Activated naive CD4-positive, alpha-beta T cell treated with anti-CD3 and anti-CD28 coated beads, Interleukin-2, amount 50 U/mL, for 24 hours (primary cell): Measurements from ENCODE around the gene TRAF2.
"Not testable (repeated sequence)": the region's sequence is repeated elsewhere in the genome, so short reads cannot be mapped to it uniquely, and the experiment has no call there.

ENCODE experiments used
- H3K27ac Mint-ChIP-seq: one replicate; pipeline ENCODE4 v1.8.0; 2021; ENCODE audit warnings: mild to moderate bottlenecking, mixed read lengths
- H3K27me3 Mint-ChIP-seq: one replicate; pipeline ENCODE4 v1.8.0; 2021; ENCODE audit warnings: mixed read lengths
- H3K36me3 Mint-ChIP-seq: one replicate; pipeline ENCODE4 v1.8.0; 2021; ENCODE audit warnings: mixed read lengths
- H3K4me1 Mint-ChIP-seq: one replicate; pipeline ENCODE4 v1.8.0; 2021; ENCODE audit warnings: mixed read lengths
- H3K4me3 Mint-ChIP-seq: one replicate; pipeline ENCODE4 v1.8.0; 2021; ENCODE audit warnings: mild to moderate bottlenecking, mixed read lengths
- H3K9me3 Mint-ChIP-seq: one replicate; pipeline ENCODE4 v1.8.0; 2021; ENCODE audit warnings: mixed read lengths

Gene TRAF2, protein sequence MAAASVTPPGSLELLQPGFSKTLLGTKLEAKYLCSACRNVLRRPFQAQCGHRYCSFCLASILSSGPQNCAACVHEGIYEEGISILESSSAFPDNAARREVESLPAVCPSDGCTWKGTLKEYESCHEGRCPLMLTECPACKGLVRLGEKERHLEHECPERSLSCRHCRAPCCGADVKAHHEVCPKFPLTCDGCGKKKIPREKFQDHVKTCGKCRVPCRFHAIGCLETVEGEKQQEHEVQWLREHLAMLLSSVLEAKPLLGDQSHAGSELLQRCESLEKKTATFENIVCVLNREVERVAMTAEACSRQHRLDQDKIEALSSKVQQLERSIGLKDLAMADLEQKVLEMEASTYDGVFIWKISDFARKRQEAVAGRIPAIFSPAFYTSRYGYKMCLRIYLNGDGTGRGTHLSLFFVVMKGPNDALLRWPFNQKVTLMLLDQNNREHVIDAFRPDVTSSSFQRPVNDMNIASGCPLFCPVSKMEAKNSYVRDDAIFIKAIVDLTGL

DNA sequence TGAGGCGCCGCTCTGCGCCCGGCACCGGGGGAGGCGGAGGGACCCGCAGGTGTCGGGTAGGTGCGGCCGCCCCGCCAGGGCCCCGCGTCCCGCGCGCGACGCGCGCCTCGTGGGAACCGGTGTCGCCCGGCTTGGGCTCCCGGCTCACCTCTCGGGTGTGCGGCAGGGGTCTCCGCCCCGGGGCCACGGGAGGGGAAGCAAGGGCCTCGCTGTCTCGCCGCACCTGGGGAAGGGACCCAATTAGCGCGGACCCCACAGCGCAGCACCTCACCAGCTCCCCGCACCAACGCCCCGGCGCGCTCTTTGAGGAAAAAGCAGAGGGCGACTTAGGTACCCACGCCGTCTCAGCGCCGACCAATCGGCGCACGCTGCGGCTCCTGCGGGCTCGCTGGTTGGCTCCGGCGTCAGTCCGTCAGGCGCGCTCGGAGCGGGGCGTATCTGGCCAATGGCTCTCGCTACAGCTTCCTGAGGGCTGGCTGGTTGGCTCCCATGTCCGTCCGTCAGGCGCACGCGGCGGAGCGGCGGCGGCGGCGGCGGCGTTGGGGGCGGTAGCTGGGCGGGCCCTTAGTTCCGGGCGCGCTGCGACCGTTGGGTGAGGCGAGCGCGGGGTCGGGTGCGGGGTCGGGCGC, at the start of gene TRAF2:
TRAF2 (plus strand) TSS at position 567 of the 629 bp plus-strand sequence. CDS start 12,225 bp downstream, outside the sequence.
- Mint-ChIP-seq H3K4me3 (peak within 1 kb of the TSS; percentile 95), H3K27ac (peak within 1 kb of the TSS; percentile 84)

DNA sequence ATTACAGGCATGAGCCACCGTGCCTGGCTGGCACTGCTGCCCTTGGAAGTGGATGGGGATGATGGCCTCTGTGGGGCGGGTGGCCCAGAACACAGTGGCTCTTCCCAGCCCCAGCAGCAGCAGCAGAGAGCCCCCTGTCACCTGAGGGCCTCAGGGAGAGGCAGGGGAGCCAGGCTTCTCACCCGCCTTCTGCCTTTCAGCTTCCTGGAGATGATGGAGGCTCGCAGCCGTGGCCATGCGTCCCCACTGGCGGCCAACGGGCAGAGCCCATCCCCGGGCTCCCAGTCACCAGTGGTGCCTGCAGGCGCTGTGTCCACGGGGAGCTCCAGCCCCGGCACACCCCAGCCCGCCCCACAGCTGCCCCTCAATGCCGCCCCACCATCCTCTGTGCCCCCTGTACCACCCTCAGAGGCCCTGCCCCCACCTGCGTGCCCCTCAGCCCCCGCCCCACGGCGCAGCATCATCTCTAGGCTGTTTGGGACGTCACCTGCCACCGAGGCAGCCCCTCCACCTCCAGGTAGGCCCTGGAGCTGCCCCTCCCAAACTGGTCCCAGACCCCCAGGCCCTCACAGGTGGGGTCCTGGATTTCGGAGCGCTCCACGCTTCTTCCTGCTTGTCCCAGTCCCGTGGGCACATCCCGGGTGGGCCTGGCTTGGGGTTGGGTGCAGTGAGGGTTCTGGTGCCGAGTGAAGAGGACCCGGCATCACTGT, 49.0 kb upstream of the TRAF2 start:
- H3K4me3 Mint-ChIP-seq: no peak overlapping the region
- H3K27ac Mint-ChIP-seq: no peak overlapping the region
- no peaks in the 10 kb centered on the region for H3K9me3 Mint-ChIP-seq
- no peaks in the 10 kb centered on the region for H3K27me3 Mint-ChIP-seq
- H3K36me3 Mint-ChIP-seq: peaks cover 5% of the 10 kb centered on the region
- H3K4me1 Mint-ChIP-seq: peaks cover 6% of the 10 kb centered on the region

More for the DNA sequence above, at the start of gene TRAF2:
- H3K4me1 Mint-ChIP-seq: peaks cover 35% of the 10 kb centered on the region
- H3K36me3 Mint-ChIP-seq: no peaks in the 10 kb centered on the region
- no peaks in the 10 kb centered on the region for H3K9me3 Mint-ChIP-seq
- H3K27me3 Mint-ChIP-seq: no peaks in the 10 kb centered on the region

DNA sequence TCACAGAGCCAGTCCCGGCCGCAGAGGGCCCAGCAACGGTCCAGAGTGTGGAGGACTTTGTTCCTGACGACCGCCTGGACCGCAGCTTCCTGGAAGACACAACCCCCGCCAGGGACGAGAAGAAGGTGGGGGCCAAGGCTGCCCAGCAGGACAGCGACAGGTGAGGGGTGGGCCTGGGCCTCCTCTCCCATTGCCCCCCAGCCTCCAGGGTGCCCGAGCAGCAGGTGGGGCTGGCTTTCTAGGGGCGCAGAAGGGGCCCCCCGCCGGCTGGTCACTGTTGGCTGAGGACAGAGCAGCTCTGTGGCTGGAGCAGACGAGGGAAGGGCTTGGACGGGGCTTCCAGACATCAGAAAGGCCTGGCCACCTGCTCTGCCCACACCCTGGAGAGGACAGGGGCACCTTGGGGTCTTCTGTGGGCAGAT, 48.4 kb upstream of the TRAF2 start:
- H3K4me1 Mint-ChIP-seq, H3K27me3 Mint-ChIP-seq, H3K27ac Mint-ChIP-seq, H3K9me3 Mint-ChIP-seq, H3K4me3 Mint-ChIP-seq, H3K36me3 Mint-ChIP-seq: not testable (repeated sequence)

DNA sequence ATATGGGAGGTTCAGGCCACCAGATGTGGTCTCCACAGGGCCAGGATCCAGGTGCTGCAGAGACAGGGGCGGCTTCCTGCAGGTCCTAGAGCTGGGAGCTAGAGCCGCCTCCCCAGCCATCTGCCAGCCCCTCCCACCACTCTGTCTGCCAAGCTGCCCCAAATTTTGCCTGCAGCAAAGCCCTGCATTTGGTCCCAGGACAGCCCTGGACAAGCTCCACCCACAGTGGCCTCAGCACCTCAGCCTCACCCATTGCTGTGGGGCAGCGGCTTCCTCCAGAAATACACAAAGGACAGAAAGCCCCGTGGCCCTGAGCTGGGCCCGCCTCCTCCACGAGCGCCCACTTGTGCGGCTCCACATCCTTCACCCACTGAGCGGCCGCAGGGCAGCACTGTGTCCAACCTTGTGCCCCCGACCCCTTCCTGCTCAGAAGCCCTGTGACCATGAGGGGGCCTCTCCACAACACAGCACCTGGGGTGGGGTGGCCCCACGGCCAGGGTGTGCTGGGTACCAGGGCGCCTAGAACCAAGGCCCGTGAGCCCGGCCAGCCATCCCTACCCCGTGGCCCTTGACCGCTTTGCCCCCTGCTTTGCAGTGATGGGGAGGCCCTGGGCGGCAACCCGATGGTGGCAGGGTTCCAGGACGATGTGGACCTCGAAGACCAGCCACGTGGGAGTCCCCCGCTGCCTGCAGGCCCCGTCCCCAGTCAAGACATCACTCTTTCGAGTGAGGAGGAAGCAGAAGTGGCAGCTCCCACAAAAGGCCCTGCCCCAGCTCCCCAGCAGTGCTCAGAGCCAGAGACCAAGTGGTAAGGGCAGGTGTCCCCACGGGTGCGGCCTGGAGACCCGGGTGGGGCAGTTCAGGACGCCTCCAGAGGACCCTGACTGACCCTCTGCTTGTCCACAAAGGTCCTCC, 47.7 kb upstream of the TRAF2 start:
- no peaks in the 10 kb centered on the region for H3K27me3 Mint-ChIP-seq
- peaks cover 8% of the 10 kb centered on the region for H3K4me1 Mint-ChIP-seq
- H3K36me3 Mint-ChIP-seq: peaks cover 5% of the 10 kb centered on the region
- no peak overlapping the region for H3K4me3 Mint-ChIP-seq
- no peak overlapping the region for H3K27ac Mint-ChIP-seq
- no peaks in the 10 kb centered on the region for H3K9me3 Mint-ChIP-seq

DNA sequence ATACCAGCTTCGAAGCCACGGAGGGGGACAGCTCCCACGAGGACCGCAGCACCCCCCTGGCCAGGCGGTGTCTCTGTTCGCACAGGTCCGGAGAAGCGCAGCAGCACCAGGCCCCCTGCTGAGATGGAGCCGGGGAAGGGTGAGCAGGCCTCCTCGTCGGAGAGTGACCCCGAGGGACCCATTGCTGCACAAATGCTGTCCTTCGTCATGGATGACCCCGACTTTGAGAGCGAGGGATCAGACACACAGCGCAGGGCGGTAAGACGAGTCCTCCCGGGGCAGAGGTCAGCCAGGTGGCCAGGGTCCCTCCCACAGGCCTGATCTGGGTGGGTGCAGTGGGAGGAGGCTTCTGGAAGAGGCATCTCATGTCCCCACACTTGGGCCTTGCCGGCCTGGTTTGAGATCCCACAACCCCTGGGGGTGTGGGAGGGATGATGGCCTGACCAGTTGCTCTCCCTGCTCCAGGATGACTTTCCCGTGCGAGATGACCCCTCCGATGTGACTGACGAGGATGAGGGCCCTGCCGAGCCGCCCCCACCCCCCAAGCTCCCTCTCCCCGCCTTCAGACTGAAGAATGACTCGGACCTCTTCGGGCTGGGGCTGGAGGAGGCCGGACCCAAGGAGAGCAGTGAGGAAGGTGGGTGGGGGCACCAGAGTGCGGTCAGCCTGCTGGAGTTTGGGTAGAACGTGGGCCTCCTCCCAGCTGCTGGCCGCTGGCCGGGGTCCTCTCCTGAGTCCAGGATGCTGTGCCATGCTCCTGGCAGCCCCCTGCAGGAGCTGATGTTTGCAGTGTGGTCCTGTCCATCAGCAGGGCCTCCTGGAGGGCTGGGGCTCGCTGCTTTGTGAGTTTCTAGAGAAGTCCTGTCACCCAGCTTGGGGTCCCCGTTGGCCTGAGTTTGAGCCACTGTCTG, 46.8 kb upstream of the TRAF2 start:
- Mint-ChIP-seq H3K4me1 (peaks cover 8% of the 10 kb centered on the region), H3K9me3 (no peaks in the 10 kb centered on the region), H3K27ac (peak overlapping the region; percentile 57), H3K4me3 (peak overlapping the region; percentile 3), H3K27me3 (no peaks in the 10 kb centered on the region), H3K36me3 (peaks cover 3% of the 10 kb centered on the region)

DNA sequence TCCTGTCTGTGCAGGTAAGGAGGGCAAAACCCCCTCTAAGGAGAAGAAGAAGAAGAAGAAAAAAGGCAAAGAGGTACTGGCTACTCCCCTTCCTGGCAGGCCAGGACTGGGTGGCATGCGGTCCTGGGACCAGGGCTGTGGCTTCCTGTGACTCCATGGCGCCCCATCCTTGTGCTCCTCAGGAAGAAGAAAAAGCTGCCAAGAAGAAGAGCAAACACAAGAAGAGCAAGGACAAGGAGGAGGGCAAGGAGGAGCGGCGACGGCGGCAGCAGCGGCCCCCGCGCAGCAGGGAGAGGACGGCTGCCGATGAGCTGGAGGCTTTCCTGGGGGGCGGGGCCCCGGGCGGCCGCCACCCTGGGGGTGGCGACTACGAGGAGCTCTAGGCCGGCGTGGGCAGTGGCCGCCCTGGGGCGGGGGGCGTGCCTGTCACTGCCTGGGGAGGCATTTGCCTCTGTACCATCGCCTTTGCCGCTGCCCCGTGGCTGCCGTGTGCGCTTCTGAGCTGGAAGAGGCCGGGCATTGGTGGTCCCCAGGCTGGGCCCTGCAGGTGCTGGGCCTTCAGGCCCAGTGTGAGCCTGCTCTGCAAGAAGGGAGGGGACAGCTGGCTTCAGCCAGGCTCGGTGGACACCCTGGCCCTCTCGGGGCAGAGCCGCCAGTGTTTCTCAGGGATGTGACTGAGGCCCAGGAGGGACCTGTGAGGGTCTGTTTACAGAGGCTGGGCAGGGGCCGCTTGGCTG, 46.0 kb upstream of the TRAF2 start:
- Mint-ChIP-seq H3K27me3 (no peaks in the 10 kb centered on the region), H3K27ac (peak overlapping the region; percentile 57), H3K4me1 (peaks cover 8% of the 10 kb centered on the region), H3K9me3 (no peaks in the 10 kb centered on the region), H3K36me3 (peaks cover 3% of the 10 kb centered on the region), H3K4me3 (peak overlapping the region; percentile 3)

DNA sequence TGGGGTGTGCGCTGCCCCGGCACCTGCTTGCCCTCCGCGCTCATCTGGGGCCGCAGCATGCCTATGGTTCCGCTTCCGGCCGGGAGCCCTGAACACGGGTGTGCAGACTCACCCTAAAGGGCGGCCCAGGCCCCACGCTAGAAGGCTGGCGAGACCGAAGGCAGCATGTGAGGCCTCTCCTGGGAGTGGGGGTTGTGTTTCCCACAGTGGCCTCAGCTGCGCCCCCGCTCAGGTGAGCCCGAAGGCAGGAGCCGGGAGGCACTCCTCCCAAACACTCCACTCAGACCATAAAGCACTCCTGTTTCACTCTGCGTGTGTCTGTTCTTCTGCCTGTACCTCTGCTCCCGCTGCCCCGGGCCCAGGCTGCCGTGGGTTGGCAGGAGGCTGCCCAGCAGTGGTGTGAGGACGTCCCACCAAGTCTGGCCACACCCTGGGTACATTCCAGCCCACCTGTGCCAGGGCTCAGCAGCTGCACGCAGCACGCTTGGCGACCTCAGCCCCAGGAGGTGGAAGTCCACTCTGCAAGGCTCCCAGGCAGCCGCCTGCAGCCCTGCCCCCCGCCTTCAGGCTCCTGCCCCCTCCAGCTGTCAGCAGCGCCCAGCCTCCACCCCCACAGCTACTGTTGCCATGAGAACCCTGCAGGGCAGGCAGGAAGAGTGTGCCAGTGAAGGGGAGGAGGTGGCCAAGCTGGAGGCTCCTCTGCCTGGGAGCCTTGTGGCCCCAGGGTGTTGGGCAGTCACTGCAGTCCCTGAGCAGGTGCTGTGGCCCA, 45.3 kb upstream of the TRAF2 start:
- H3K27ac Mint-ChIP-seq: no peak overlapping the region
- no peak overlapping the region for H3K4me3 Mint-ChIP-seq
- H3K4me1 Mint-ChIP-seq: peaks cover 8% of the 10 kb centered on the region
- peaks cover 3% of the 10 kb centered on the region for H3K36me3 Mint-ChIP-seq
- H3K27me3 Mint-ChIP-seq: no peaks in the 10 kb centered on the region
- H3K9me3 Mint-ChIP-seq: no peaks in the 10 kb centered on the region

DNA sequence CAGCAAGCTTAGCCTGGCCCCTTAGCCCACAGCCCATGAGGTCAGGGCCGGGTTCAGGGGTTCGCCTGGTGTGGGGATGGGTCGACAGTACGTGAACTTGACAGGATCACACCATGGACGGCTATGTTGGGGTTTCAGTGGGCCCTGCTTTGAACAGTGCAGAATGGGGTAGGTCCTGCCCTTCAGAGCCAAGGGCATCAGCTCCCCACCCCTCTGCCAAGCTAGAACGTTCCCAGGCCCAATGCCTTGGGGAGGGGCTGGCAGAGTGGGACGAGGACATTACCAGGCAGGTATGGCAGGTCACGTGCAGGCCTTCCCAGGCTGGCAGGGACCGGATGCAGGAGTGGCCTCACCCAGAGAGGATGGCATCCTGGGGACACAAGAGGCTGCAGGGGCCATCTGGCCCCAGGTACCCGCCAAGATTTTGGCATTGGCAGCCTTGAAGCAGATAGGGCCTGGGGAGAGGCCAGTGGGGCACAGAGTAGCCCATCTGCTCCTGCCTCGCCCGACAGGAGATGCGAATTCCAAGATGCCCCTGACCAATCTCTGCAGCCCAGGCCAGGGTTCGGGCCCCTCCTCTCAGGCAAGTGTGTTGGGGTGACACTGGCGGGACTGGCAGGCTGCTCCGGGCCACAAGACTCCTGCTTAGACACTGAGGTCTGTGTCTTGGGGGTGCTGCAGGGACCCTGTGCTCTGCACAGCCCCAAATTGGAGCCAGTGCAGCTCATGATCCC, 44.5 kb upstream of the TRAF2 start:
- not testable (repeated sequence) for H3K27ac Mint-ChIP-seq, H3K4me1 Mint-ChIP-seq, H3K36me3 Mint-ChIP-seq, H3K27me3 Mint-ChIP-seq, H3K9me3 Mint-ChIP-seq
- H3K4me3 Mint-ChIP-seq: peak overlapping the region; percentile 74

DNA sequence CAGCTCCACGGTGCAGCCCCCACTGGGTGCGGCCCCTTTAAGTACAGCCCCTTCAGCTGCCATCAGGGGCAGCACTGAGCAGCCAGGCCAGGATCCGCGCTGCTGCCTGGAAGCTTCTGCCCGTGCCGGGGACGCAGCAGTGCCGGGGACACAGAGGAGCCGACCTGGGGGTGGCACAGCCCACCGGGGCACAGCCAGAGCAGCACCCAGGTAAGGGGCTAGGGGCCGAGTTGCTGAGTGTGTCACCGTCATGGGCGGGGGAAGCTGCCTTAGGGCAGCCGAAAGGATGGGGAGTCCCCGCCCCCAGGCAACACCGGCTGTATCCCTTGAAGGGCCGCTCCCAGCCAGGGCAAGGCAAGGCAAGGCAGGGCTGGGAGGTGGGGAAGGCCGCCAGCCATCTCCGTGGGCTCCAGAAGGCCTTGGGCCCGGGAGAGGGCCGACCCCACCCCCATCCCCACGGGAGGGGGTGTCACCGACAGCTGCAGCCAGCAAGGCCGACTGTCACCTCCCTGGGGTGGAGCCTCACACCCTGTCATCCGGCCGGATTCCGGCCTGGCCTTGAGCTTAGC, 43.9 kb upstream of the TRAF2 start, which contains the start of gene AJM1:
AJM1 (plus strand) TSS at position 99 of the 569 bp plus-strand sequence. CDS start 1,937 bp downstream, outside the sequence.
- not testable (repeated sequence) for H3K27ac Mint-ChIP-seq, H3K27me3 Mint-ChIP-seq, H3K9me3 Mint-ChIP-seq, H3K36me3 Mint-ChIP-seq, H3K4me1 Mint-ChIP-seq
- H3K4me3 Mint-ChIP-seq: peak within 1 kb of the TSS; percentile 74

DNA sequence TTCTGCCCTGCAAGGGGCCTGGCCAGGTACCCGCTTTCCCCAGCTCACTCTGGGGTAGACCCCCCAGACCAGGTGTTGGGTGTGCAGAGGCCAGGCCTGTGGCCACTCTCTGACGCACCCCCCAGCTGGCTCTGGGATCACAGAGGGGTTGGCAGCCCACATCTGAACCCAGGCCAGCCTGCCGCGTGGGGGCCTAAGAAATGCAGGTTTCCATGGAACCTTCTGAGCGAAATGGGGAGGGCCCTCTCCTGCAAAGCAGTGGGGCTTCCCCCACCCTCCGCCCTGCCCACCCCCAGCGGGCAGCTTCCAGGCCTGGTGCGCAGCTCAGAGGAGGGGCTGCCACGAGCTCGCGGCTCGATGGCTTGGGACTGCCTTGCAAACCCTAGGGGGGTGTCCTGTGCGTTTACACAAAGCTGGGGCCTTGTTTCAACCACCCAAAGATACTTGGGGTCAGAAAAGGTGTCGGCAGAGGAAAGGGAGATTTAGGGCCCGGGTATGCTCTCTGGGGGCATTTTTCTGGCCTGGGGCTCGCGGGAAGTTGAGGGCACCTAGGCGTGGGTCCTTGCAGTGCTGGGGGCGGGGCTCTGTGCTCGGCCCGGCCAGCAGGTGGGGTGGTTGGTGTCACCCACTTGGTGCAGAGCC, 43.0 kb upstream of the TRAF2 start:
- H3K9me3 Mint-ChIP-seq, H3K27me3 Mint-ChIP-seq, H3K36me3 Mint-ChIP-seq, H3K27ac Mint-ChIP-seq: not testable (repeated sequence)
- Mint-ChIP-seq H3K4me3 (peak overlapping the region; percentile 63), H3K4me1 (peaks cover 13% of the 10 kb centered on the region)

DNA sequence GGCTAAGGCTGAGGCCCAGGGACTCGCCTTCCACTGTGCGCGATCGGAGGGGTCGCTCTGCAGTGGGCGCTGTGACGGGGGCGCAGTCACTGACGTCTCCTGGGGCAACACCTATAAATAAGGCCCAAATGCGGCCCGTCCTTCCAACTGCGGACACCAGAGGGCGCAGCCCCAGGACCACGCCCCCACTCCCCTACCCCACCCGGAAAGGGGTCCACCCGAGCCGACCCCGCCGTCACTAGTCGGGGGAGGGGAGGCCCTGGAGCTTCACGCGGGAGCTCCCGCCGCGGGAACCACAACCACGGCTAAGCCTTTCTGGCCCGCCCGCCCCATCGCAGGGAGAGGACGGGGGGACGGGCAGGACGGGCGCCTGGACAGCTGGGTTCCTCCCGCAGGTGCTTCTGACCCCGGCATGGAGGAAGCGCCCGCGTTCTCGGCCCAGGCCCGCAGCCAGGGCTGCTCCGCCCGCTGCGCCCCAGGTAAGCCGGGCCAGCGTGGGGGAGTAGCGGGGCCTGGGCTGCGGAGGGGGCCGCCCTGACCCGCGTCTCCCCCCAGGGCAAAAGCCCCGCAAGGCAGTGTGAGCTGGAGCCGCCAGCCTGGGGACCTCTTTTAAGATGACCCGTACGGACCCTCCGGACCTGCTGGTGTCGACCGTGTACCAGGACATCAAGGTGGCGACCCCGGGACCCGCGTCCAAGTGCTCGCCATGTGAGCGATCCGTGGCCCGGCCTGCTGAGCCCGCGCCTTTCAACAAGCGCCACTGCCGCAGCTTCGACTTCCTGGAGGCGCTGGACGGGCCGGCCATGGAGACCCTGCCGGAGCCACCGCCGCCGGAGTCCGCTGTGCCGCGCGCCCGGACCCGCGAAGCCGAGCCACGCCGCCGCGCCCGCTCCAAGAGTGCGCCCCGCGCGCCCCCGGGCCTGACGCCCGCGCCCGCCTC, 42.2 kb upstream of the TRAF2 start:
- H3K4me1 Mint-ChIP-seq: peaks cover 13% of the 10 kb centered on the region
- not testable (repeated sequence) for H3K27ac Mint-ChIP-seq, H3K27me3 Mint-ChIP-seq, H3K36me3 Mint-ChIP-seq, H3K9me3 Mint-ChIP-seq
- peak overlapping the region; percentile 63 for H3K4me3 Mint-ChIP-seq
